Natural killer cell (primary cell): Measurements from ENCODE around the gene TPPP2. TPM values are rescaled to one million over a fixed set of nuclear protein-coding genes. Genes with fewer than 3 reads are reported as not detected.

Experiments used
- ATAC-seq, 3 donors: fragments of 150-1000 bp in 2 of 3; fragments of 200-7000 bp in 1 of 3; cut with Tn5 transposase; 1 replicate in 1 of 3; 2 replicates in 2 of 3; pipeline ENCODE4 v1.10.0; 2021; ENCODE audit warnings: mild to moderate bottlenecking in 2 of 3, moderate library complexity in 2 of 3
- DNase-seq, 2 donors: peaks; one replicate each; pipeline versions ENCODE4 v3.0.0 to v3.0.0-alpha.2; 2013 to 2021; ENCODE audit warnings: mixed read lengths in 1 of 2
- H3K27ac ChIP-seq: one replicate; pipeline ENCODE4 v1.5.1; 2013; ENCODE audit warnings: mild to moderate bottlenecking, low read length
- H3K27me3 ChIP-seq: one replicate; pipeline ENCODE4 v1.6.1; 2013; ENCODE audit warnings: low read length; ENCODE audit not compliant: control insufficient read depth, insufficient read depth
- H3K36me3 ChIP-seq: one replicate; pipeline ENCODE4 v1.6.1; 2013; ENCODE audit warnings: low read length; ENCODE audit not compliant: control insufficient read depth, insufficient read depth
- H3K4me1 ChIP-seq: one replicate; pipeline ENCODE4 v1.6.1; 2013; ENCODE audit warnings: low read length; ENCODE audit not compliant: control insufficient read depth, insufficient read depth
- H3K4me3 ChIP-seq: one replicate; pipeline ENCODE4 v1.5.1; 2013; ENCODE audit warnings: low read length
- H3K9me3 ChIP-seq: one replicate; pipeline ENCODE4 v1.6.1; 2013; ENCODE audit warnings: low read length; ENCODE audit not compliant: control insufficient read depth, insufficient read depth
- H3K27ac Mint-ChIP-seq, 2 donors: one replicate each; pipeline ENCODE4 v1.8.0; 2022; ENCODE audit warnings: mild to moderate bottlenecking in 2 of 2, mixed read lengths in 2 of 2, moderate library complexity in 1 of 2
- H3K27me3 Mint-ChIP-seq, 2 donors: one replicate each; pipeline ENCODE4 v1.8.0; 2022; ENCODE audit warnings: low read depth in 2 of 2, mixed read lengths in 2 of 2
- H3K36me3 Mint-ChIP-seq: one replicate; pipeline ENCODE4 v1.8.0; 2022; ENCODE audit warnings: mixed read lengths
- H3K4me1 Mint-ChIP-seq, 2 donors: one replicate each; pipeline ENCODE4 v1.8.0; 2022; ENCODE audit warnings: mixed read lengths in 2 of 2
- H3K4me3 Mint-ChIP-seq: one replicate; pipeline ENCODE4 v1.8.0; 2022; ENCODE audit warnings: mild to moderate bottlenecking, moderate library complexity, mixed read lengths
- H3K9me3 Mint-ChIP-seq, 2 donors: one replicate each; pipeline ENCODE4 v1.8.0; 2022; ENCODE audit warnings: mixed read lengths in 2 of 2
- WGBS: methylation state at CpG from one replicate; pipeline ENCODE4 v1.1.7; 2013; ENCODE audit warnings: missing lambda C conversion rate; ENCODE audit not compliant: insufficient coverage; 5-methylcytosine and 5-hydroxymethylcytosine counted together
- intact Hi-C: fragments of 100-400 bp; cut with micrococcal nuclease; formaldehyde crosslinking; loops from one replicate; pipeline ENCODE4 v1.14.2; 2022
- total RNA-seq, 4 donors: library from RNA; stranded (reverse); fragments of 120-200 nt in 1 of 4; gene quantifications; one replicate each; pipeline versions ENCODE4 v1.2.3 to v1.2.4, GENCODE V29; 2013 to 2022
- TF ChIP-seq, protein P1 (sequence below): fragments of 200-600 bp; IDR thresholded peaks from one replicate; pipeline ENCODE4 v1.8.0; 2022; ENCODE audit warnings: antibody characterized with exemption

The TPPP2 gene
- total RNA-seq, 3 donors from 2014 or later (not counting 1 experiment from before 2014, with no cell fraction given) = not detected

DNA sequence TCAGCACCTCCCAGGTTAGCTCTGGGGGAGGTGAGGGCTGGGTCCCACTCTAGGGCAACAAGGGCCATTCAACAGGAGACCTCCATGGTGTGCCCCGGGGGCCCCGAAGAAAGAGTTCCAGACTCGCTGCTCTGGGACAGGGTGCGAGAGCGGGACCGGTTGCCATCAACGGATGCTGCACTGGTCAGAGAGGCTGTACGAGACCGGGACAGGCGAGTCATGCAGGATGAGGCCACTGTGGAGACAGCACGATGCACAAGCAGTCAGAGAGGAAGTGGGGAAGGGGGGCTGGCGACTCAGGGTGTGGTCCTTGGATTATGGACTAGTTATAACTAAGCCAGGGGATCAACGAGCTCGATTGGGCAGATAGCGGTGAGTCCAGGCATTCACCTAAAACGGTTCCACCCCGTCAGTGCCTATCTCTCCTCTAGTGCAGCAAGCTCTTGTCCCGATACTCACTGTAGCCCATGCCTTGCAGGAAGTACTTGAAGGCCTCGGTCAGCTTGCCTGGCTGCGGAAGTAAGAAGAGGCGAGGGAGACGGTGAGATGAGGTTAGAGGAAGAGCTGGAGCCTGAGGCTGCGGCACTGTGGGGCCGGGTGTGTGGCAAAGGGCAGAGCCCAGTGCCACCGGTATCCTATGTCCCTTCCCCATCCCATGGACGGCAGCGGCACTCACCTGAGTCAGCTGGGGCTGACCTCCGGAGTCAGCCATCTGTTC lies 12.3 kb upstream of the TPPP2 start:
- peaks cover 4% of the 10 kb centered on the region for H3K27me3 ChIP-seq
- no peak overlapping the region for H3K4me3 ChIP-seq
- Mint-ChIP-seq H3K27me3 (peaks cover 4 to 14% of the 10 kb centered on the region in 2 donors), H3K36me3 (no peaks in the 10 kb centered on the region), H3K9me3 (no peaks in the 10 kb centered on the region), H3K4me3 (no peak overlapping the region), H3K27ac (no peak overlapping the region), H3K4me1 (no peaks in the 10 kb centered on the region)
- no peak for DNase-seq
- WGBS = 85% methylated on average over 28 of the region's 28 CpGs
- no peaks in the 10 kb centered on the region for H3K36me3 ChIP-seq
- H3K4me1 ChIP-seq = no peaks in the 10 kb centered on the region
- TF ChIP-seq, protein P1, sequence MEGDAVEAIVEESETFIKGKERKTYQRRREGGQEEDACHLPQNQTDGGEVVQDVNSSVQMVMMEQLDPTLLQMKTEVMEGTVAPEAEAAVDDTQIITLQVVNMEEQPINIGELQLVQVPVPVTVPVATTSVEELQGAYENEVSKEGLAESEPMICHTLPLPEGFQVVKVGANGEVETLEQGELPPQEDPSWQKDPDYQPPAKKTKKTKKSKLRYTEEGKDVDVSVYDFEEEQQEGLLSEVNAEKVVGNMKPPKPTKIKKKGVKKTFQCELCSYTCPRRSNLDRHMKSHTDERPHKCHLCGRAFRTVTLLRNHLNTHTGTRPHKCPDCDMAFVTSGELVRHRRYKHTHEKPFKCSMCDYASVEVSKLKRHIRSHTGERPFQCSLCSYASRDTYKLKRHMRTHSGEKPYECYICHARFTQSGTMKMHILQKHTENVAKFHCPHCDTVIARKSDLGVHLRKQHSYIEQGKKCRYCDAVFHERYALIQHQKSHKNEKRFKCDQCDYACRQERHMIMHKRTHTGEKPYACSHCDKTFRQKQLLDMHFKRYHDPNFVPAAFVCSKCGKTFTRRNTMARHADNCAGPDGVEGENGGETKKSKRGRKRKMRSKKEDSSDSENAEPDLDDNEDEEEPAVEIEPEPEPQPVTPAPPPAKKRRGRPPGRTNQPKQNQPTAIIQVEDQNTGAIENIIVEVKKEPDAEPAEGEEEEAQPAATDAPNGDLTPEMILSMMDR = no peak
- no peaks in the 10 kb centered on the region for H3K9me3 ChIP-seq
- H3K27ac ChIP-seq = no peak overlapping the region
- ATAC-seq = no peak
- intact Hi-C loops = no loop called here

DNA sequence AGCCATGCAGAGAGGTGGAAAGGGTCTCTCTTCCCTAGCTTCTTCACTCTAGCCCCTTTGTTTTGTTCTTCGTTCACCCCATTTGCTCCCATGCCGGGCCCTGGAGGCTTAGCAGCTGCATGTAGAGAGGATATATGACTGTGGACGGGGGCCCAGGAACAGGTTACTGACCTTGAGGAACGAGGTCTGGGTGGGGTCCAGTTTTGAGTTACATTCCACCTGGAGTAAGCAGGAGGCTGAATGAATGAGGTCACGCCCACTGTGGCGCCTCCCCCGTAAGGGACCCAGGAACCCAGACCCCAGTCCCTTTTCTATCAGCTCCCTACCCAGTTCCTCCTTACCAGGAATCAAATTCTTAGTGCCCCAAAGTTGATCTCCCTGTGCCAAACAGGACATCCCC lies 11.7 kb upstream of the TPPP2 start:
- TF ChIP-seq, protein P1 = no peak
- H3K36me3 Mint-ChIP-seq = no peaks in the 10 kb centered on the region
- H3K27me3 ChIP-seq = peaks cover 4% of the 10 kb centered on the region
- no peaks in the 10 kb centered on the region for H3K4me1 ChIP-seq
- peaks cover 0 to 16% of the 10 kb centered on the region in 2 donors for H3K27me3 Mint-ChIP-seq
- no peaks in the 10 kb centered on the region for H3K9me3 ChIP-seq
- no peak overlapping the region for H3K4me3 Mint-ChIP-seq
- intact Hi-C loops = no loop called here
- no peaks in the 10 kb centered on the region for H3K9me3 Mint-ChIP-seq
- H3K4me1 Mint-ChIP-seq = no peaks in the 10 kb centered on the region
- DNase-seq (no peak), ATAC-seq (no peak)
- H3K27ac ChIP-seq = no peak overlapping the region
- no peak overlapping the region for H3K4me3 ChIP-seq
- no peaks in the 10 kb centered on the region for H3K36me3 ChIP-seq
- no peak overlapping the region for H3K27ac Mint-ChIP-seq
- WGBS = 92% methylated on average over 6 of the region's 7 CpGs

DNA sequence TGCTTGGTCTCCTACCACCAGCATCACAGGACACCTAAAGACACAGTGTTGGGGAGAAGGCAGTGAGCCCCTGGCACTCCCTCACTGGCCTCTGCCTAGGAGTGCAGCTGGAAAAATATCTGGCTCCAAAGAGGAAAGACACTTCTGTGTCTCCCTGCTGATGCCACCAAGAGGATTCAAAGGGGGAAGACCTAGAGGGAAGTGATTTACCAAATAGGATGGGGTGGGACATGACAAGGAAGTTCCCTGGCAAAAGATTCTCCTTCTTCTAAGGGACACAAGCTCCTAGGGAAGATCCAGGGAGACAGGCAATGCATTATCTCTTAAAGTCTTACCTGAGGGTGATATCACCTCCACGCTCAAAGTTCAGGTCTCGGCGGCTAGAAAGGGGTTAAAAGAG lies 11.2 kb upstream of the TPPP2 start:
- intact Hi-C loops = no loop called here
- no peaks in the 10 kb centered on the region for H3K9me3 ChIP-seq

More for the DNA sequence above, 11.2 kb upstream of the TPPP2 start:
- no peak overlapping the region for H3K4me3 Mint-ChIP-seq
- no peak overlapping the region for H3K27ac Mint-ChIP-seq
- no peak overlapping the region for H3K4me3 ChIP-seq
- H3K27ac ChIP-seq = no peak overlapping the region
- H3K9me3 Mint-ChIP-seq = no peaks in the 10 kb centered on the region
- peaks cover 4% of the 10 kb centered on the region for H3K4me1 ChIP-seq
- H3K27me3 Mint-ChIP-seq = peaks cover 0 to 16% of the 10 kb centered on the region in 2 donors
- H3K27me3 ChIP-seq = peaks cover 7% of the 10 kb centered on the region
- peaks cover 0 to under 1% of the 10 kb centered on the region in 2 donors for H3K4me1 Mint-ChIP-seq
- H3K36me3 ChIP-seq = no peaks in the 10 kb centered on the region
- ATAC-seq = no peak
- DNase-seq = no peak
- no peaks in the 10 kb centered on the region for H3K36me3 Mint-ChIP-seq
- WGBS = 100% methylated on average over 1 of the region's 3 CpGs
- TF ChIP-seq, protein P1 = no peak
